NB4 (cell line): ENCODE data around the gene APPL2.

Experiments
- DNase-seq: peaks from one replicate; pipeline ENCODE4 v3.0.0; 2010; ENCODE audit warnings: low read depth
- H3K4me3 ChIP-seq: one replicate; pipeline ENCODE4 v1.5.1; 2011; ENCODE audit warnings: mild to moderate bottlenecking, low read depth, low read length, moderate library complexity
- MYC ChIP-seq: IDR thresholded peaks from 2 replicates; pipeline ENCODE4 v1.6.1; 2011; ENCODE audit warnings: low read depth, low read length
- POLR2A ChIP-seq: IDR thresholded peaks from 2 replicates; pipeline ENCODE4 v1.6.1; 2011; ENCODE audit warnings: mild to moderate bottlenecking; ENCODE audit not compliant: insufficient read length; ENCODE audit errors: extremely low read depth
- TF ChIP-seq, protein P1 (sequence below): IDR thresholded peaks from one replicate; pipeline ENCODE4 v1.5.1; 2012; ENCODE audit warnings: low read depth, low read length
- TF ChIP-seq, protein P2 (sequence below): IDR thresholded peaks from 2 replicates; pipeline ENCODE4 v1.6.1; 2011; ENCODE audit warnings: low read depth, low read length

APPL2 gene

DNA sequence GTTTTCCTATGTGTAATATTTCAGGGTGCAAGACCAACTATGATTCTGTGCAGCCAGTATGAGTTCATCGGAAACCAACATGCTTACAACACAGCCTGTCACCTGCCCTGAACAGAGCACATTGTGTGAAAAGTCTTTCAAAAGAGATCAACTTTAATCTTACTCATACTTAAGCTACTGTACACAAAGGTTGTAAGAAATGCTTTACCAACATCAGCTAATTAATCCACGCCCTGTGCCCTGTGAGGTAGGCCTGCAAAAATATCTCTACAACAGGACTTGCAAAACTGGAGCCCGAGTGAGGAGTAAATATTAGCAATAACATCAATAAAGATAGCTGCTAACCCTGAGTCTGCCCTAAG is 15.1 kb downstream of the APPL2 start:
- TF ChIP-seq MYC, result no peak
- TF ChIP-seq POLR2A, result no peak
- TF ChIP-seq, protein P1, sequence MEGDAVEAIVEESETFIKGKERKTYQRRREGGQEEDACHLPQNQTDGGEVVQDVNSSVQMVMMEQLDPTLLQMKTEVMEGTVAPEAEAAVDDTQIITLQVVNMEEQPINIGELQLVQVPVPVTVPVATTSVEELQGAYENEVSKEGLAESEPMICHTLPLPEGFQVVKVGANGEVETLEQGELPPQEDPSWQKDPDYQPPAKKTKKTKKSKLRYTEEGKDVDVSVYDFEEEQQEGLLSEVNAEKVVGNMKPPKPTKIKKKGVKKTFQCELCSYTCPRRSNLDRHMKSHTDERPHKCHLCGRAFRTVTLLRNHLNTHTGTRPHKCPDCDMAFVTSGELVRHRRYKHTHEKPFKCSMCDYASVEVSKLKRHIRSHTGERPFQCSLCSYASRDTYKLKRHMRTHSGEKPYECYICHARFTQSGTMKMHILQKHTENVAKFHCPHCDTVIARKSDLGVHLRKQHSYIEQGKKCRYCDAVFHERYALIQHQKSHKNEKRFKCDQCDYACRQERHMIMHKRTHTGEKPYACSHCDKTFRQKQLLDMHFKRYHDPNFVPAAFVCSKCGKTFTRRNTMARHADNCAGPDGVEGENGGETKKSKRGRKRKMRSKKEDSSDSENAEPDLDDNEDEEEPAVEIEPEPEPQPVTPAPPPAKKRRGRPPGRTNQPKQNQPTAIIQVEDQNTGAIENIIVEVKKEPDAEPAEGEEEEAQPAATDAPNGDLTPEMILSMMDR, result no peak
- TF ChIP-seq, protein P2, sequence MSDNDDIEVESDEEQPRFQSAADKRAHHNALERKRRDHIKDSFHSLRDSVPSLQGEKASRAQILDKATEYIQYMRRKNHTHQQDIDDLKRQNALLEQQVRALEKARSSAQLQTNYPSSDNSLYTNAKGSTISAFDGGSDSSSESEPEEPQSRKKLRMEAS, result no peak
- DNase-seq, result no peak
- H3K4me3 ChIP-seq, result no peak overlapping the region

DNA sequence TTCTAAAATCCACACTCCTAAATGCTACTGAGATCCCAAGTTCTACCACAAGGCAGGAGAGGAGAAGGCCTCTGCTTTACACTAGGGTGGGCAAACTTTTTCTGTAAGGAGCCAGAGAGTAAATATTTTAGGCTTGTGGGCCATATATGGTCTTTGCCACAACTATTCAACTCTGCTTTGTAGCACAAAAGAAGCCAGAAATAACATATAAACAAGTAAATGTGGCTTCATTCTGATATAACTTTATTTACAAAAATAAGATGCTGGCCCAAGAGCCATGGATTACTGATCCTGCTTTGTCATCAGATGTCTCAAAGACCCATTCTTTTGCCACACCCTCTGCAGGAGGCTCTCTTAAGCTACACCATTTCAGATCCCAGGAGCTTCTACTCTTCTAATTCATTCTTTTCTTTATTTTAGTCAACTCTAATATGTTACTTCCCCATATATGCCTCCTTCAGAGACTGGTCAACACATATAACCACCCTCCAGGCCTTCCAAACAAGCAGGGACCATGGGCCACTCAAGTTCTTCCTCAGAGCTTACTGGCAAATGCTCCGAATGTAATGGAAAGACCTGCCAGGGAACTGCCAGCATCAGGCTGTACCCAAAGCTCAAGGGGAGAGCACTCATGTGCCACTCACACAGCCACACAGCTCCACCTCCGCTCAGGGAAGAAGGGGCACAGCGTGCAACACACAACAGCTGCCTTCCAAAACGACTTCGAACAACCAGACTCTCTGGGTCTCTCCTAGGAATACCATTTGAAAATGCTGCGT is 15.6 kb downstream of the APPL2 start:
- TF ChIP-seq, protein P2, result no peak
- TF ChIP-seq POLR2A (no peak), MYC (no peak)
- TF ChIP-seq, protein P1, result no peak
- no peak for DNase-seq
- no peak overlapping the region for H3K4me3 ChIP-seq

DNA sequence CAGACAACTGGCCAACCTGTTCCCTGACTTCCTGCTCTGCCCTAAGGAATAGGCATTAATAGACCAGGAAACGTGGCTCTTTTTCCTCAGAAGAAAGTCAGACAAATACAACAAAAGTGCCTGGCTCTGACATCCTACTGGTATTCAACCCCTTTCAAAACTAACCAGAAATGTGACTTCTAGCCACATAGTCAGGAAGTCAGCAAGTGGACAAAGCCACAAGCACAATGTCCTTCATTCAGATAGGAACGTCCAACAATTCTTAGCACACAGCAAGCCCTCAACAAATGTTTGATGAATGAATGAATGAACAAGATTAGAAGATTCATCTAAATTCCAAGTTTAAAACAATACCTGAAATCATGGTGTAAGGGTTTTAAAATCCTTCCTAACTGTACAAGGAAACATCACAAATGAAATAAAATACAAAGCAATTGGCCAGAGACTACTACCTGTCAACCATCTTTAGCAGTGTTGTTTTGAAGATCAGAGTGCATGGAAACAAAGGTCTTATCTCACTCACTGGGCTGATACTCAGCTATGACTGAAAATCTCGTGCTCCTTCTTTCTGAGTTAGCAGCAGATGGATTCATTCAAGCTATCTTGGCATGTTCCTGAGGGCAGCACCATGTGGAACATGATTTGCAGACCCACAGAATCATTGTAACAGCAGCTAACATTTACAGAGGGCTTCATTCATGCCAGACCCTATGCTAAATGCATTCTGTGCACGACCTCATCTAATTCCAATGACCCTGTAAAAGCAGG is 16.5 kb downstream of the APPL2 start:
- H3K4me3 ChIP-seq, result no peak overlapping the region
- no peak for DNase-seq
- TF ChIP-seq, protein P2, result no peak
- TF ChIP-seq MYC, result no peak
- TF ChIP-seq POLR2A, result no peak
- TF ChIP-seq, protein P1, result no peak

DNA sequence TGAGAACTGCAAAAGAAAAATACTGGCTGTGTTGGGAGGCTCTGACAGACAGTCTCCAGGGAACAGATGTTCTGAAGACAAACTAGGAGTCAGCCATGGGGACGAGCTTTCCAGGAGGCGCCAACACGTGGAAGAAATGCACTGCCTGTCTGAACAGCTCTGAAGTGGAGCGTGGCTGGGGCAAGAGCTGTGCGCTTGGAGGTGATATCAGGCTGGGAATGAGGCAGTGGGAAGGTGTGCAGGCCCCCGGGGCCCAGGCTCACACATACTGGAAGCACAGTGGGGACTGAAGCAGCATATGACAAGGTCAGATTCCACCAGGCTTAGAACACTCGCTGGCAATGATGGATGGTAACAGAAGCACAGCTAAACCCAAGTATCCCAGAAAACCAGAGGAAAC is 17.5 kb downstream of the APPL2 start:
- TF ChIP-seq POLR2A (no peak), MYC (no peak)
- TF ChIP-seq, protein P2, result no peak
- TF ChIP-seq, protein P1, result no peak
- no peak for DNase-seq
- H3K4me3 ChIP-seq, result no peak overlapping the region

DNA sequence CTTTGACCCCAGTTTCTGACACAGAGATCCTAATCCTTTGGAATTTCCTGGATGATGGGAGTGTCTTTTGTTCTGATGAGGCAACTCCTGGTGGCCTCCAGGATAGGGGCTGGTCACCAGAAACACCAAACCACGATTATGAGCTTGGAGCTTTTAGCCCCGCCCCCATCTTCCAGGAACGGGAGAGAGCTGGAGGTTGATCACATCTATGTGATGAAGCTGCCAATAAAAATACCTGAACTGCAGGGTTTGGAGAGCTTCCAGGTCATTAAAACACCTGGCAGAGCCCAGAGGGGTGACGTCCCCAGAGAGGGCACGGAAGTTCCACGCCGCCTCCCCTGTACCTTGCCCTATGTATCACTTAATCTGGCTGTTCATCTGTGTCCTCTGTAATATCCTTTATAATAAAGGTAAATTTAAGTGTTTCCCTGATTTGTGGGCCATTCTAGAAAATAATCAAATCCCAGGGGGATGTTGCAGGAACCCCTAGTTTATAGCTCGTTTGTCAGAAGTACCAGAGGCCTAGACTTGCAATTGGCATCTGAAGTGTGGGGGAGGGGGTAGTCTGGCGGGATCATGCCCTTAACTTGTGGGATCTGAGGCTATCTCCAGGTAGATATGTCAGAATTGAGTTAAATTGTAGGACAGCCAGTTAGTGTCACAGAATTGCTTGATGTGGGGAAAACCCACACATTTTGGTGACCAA is 21.2 kb downstream of the APPL2 start:
- H3K4me3 ChIP-seq, result no peak overlapping the region
- TF ChIP-seq MYC (no peak), POLR2A (no peak)
- TF ChIP-seq, protein P2, result no peak
- TF ChIP-seq, protein P1, result no peak
- no peak for DNase-seq
